ENCODE data around the gene KREMEN1. TPM values are rescaled to one million over a fixed set of nuclear protein-coding genes. Genes with fewer than 3 reads are reported as not detected.

Gene KREMEN1
- total and polyA plus RNA-seq, 5 donors from 2014 or later = 0.10 TPM; not detected in 4

GRCh38 chr22:29207243-29207550 is 134.4 kb downstream of the KREMEN1 start:
- Histone ChIP-seq H3K9me3 (ENCODE audit: control insufficient read depth in 2 of 2, low read length in 2 of 2) (no peaks in the 10 kb centered on the region), H3K4me3 (ENCODE audit: low read depth, low read length) (no peak overlapping the region), H3K36me3 (ENCODE audit: control insufficient read depth, insufficient read depth, low read length) (no peaks in the 10 kb centered on the region), H3K27me3 (ENCODE audit: control insufficient read depth, insufficient read depth, low read length) (no peaks in the 10 kb centered on the region), H3K27ac (ENCODE audit: insufficient read depth, low read length, poor library complexity, severe bottlenecking) (no peak overlapping the region), H3K4me1 (ENCODE audit: control insufficient read depth, insufficient read depth, low read length, poor library complexity, severe bottlenecking) (peaks cover 14% of the 10 kb centered on the region)
- DNase-seq = no peak
- Mint-ChIP-seq H3K4me3 (no peak overlapping the region), H3K27ac (no peak overlapping the region), H3K36me3 (no peaks in the 10 kb centered on the region), H3K9me3 (no peaks in the 10 kb centered on the region), H3K27me3 (peaks cover 29% of the 10 kb centered on the region), H3K4me1 (peaks cover 5 to 22% (median 12%) of the 10 kb centered on the region in 4 donors)
- ATAC-seq (ENCODE audit: low read depth in 2 of 2) = no peak

GRCh38 chr22:29207562-29208501 is 135.0 kb downstream of the KREMEN1 start:
- no peak overlapping the region for H3K4me3 Mint-ChIP-seq
- H3K27me3 ChIP-seq (ENCODE audit: control insufficient read depth, insufficient read depth, low read length) = no peaks in the 10 kb centered on the region

GRCh38 chr22:29208502-29208862 is 135.6 kb downstream of the KREMEN1 start:
- no peaks in the 10 kb centered on the region for H3K27me3 ChIP-seq (ENCODE audit: control insufficient read depth, insufficient read depth, low read length)
- no peaks in the 10 kb centered on the region for H3K9me3 ChIP-seq (ENCODE audit: control insufficient read depth in 2 of 2, low read length in 2 of 2)
- Mint-ChIP-seq H3K4me1 (peaks cover 0 to 14% (median 6%) of the 10 kb centered on the region in 4 donors), H3K27ac (no peak overlapping the region), H3K9me3 (no peaks in the 10 kb centered on the region), H3K36me3 (no peaks in the 10 kb centered on the region), H3K4me3 (no peak overlapping the region), H3K27me3 (peaks cover 29% of the 10 kb centered on the region)
- H3K4me3 ChIP-seq (ENCODE audit: low read depth, low read length) = no peak overlapping the region
- no peaks in the 10 kb centered on the region for H3K36me3 ChIP-seq (ENCODE audit: control insufficient read depth, insufficient read depth, low read length)
- H3K4me1 ChIP-seq (ENCODE audit: control insufficient read depth, insufficient read depth, low read length, poor library complexity, severe bottlenecking) = peaks cover 6% of the 10 kb centered on the region
- ATAC-seq (ENCODE audit: low read depth in 2 of 2) (no peak), DNase-seq (no peak)
- no peak overlapping the region for H3K27ac ChIP-seq (ENCODE audit: insufficient read depth, low read length, poor library complexity, severe bottlenecking)

More at GRCh38 chr22:29207562-29208501, 135.0 kb downstream of the KREMEN1 start:
- H3K4me3 ChIP-seq (ENCODE audit: low read depth, low read length) = no peak overlapping the region
- no peaks in the 10 kb centered on the region for H3K36me3 Mint-ChIP-seq
- no peaks in the 10 kb centered on the region for H3K36me3 ChIP-seq (ENCODE audit: control insufficient read depth, insufficient read depth, low read length)
- H3K27me3 Mint-ChIP-seq = peaks cover 29% of the 10 kb centered on the region
- DNase-seq (no peak), ATAC-seq (ENCODE audit: low read depth in 2 of 2) (no peak)
- no peaks in the 10 kb centered on the region for H3K9me3 ChIP-seq (ENCODE audit: control insufficient read depth in 2 of 2, low read length in 2 of 2)
- H3K9me3 Mint-ChIP-seq = no peaks in the 10 kb centered on the region
- H3K27ac ChIP-seq (ENCODE audit: insufficient read depth, low read length, poor library complexity, severe bottlenecking) = no peak overlapping the region
- H3K27ac Mint-ChIP-seq = no peak overlapping the region
- H3K4me1 ChIP-seq (ENCODE audit: control insufficient read depth, insufficient read depth, low read length, poor library complexity, severe bottlenecking) = peaks cover 8% of the 10 kb centered on the region
- H3K4me1 Mint-ChIP-seq = peaks cover 0 to 16% (median 7%) of the 10 kb centered on the region in 4 donors

GRCh38 chr22:29208879-29209623 is 136.2 kb downstream of the KREMEN1 start:
- ATAC-seq (ENCODE audit: low read depth in 2 of 2) = no peak
- Histone ChIP-seq H3K4me1 (ENCODE audit: control insufficient read depth, insufficient read depth, low read length, poor library complexity, severe bottlenecking) (peaks cover 6% of the 10 kb centered on the region), H3K27ac (ENCODE audit: insufficient read depth, low read length, poor library complexity, severe bottlenecking) (no peak overlapping the region), H3K27me3 (ENCODE audit: control insufficient read depth, insufficient read depth, low read length) (no peaks in the 10 kb centered on the region), H3K4me3 (ENCODE audit: low read depth, low read length) (no peak overlapping the region), H3K36me3 (ENCODE audit: control insufficient read depth, insufficient read depth, low read length) (no peaks in the 10 kb centered on the region), H3K9me3 (ENCODE audit: control insufficient read depth in 2 of 2, low read length in 2 of 2) (no peaks in the 10 kb centered on the region)
- Mint-ChIP-seq H3K27ac (no peak overlapping the region), H3K36me3 (no peaks in the 10 kb centered on the region), H3K27me3 (peaks cover 28% of the 10 kb centered on the region), H3K9me3 (no peaks in the 10 kb centered on the region), H3K4me3 (no peak overlapping the region), H3K4me1 (peaks cover 0 to 12% (median 6%) of the 10 kb centered on the region in 4 donors)
- DNase-seq = no peak

GRCh38 chr22:29209624-29209929 is 136.7 kb downstream of the KREMEN1 start:
- H3K9me3 Mint-ChIP-seq = no peaks in the 10 kb centered on the region
- Histone ChIP-seq H3K4me1 (ENCODE audit: control insufficient read depth, insufficient read depth, low read length, poor library complexity, severe bottlenecking) (peaks cover 6% of the 10 kb centered on the region), H3K36me3 (ENCODE audit: control insufficient read depth, insufficient read depth, low read length) (no peaks in the 10 kb centered on the region), H3K9me3 (ENCODE audit: control insufficient read depth in 2 of 2, low read length in 2 of 2) (no peaks in the 10 kb centered on the region), H3K27me3 (ENCODE audit: control insufficient read depth, insufficient read depth, low read length) (no peaks in the 10 kb centered on the region), H3K4me3 (ENCODE audit: low read depth, low read length) (no peak overlapping the region), H3K27ac (ENCODE audit: insufficient read depth, low read length, poor library complexity, severe bottlenecking) (no peak overlapping the region)
- no peaks in the 10 kb centered on the region for H3K36me3 Mint-ChIP-seq
- H3K4me1 Mint-ChIP-seq = peaks cover 0 to 10% (median 4%) of the 10 kb centered on the region in 4 donors
- H3K4me3 Mint-ChIP-seq = no peak overlapping the region
- no peak overlapping the region for H3K27ac Mint-ChIP-seq
- peaks cover 29% of the 10 kb centered on the region for H3K27me3 Mint-ChIP-seq
- ATAC-seq (ENCODE audit: low read depth in 2 of 2) (no peak), DNase-seq (no peak)

GRCh38 chr22:29211066-29211465 is 138.2 kb downstream of the KREMEN1 start:
- no peaks in the 10 kb centered on the region for H3K9me3 ChIP-seq (ENCODE audit: control insufficient read depth in 2 of 2, low read length in 2 of 2)
- no peaks in the 10 kb centered on the region for H3K4me1 ChIP-seq (ENCODE audit: control insufficient read depth, insufficient read depth, low read length, poor library complexity, severe bottlenecking)
- Mint-ChIP-seq H3K27ac (no peak overlapping the region), H3K36me3 (no peaks in the 10 kb centered on the region), H3K4me1 (peaks cover 0 to 5% (median 2%) of the 10 kb centered on the region in 4 donors), H3K4me3 (no peak overlapping the region), H3K9me3 (no peaks in the 10 kb centered on the region), H3K27me3 (peaks cover 24% of the 10 kb centered on the region)
- no peaks in the 10 kb centered on the region for H3K36me3 ChIP-seq (ENCODE audit: control insufficient read depth, insufficient read depth, low read length)
- DNase-seq (no peak), ATAC-seq (ENCODE audit: low read depth in 2 of 2) (no peak)
- H3K27me3 ChIP-seq (ENCODE audit: control insufficient read depth, insufficient read depth, low read length) = no peaks in the 10 kb centered on the region
- H3K4me3 ChIP-seq (ENCODE audit: low read depth, low read length) = no peak overlapping the region
- no peak overlapping the region for H3K27ac ChIP-seq (ENCODE audit: insufficient read depth, low read length, poor library complexity, severe bottlenecking)

- peaks cover 21% of the 10 kb centered on the region for H3K27me3 Mint-ChIP-seq
- Histone ChIP-seq H3K27ac (ENCODE audit: insufficient read depth, low read length, poor library complexity, severe bottlenecking) (no peak overlapping the region), H3K9me3 (ENCODE audit: control insufficient read depth in 2 of 2, low read length in 2 of 2) (no peaks in the 10 kb centered on the region), H3K4me3 (ENCODE audit: low read depth, low read length) (no peak overlapping the region), H3K36me3 (ENCODE audit: control insufficient read depth, insufficient read depth, low read length) (no peaks in the 10 kb centered on the region), H3K27me3 (ENCODE audit: control insufficient read depth, insufficient read depth, low read length) (no peaks in the 10 kb centered on the region), H3K4me1 (ENCODE audit: control insufficient read depth, insufficient read depth, low read length, poor library complexity, severe bottlenecking) (no peaks in the 10 kb centered on the region)
- peaks cover 0 to 3% (median 1%) of the 10 kb centered on the region in 4 donors for H3K4me1 Mint-ChIP-seq
- H3K9me3 Mint-ChIP-seq = no peaks in the 10 kb centered on the region
- no peak overlapping the region for H3K4me3 Mint-ChIP-seq
- ATAC-seq (ENCODE audit: low read depth in 2 of 2) (no peak), DNase-seq (no peak)
- H3K36me3 Mint-ChIP-seq = no peaks in the 10 kb centered on the region
- H3K27ac Mint-ChIP-seq = peak overlapping the region in 1 of 3 donors; percentile 67
Measured at GRCh38 chr22:29211466-29211865, 138.6 kb downstream of the KREMEN1 start.
